OCI-LY7 (cell line): ENCODE results near the gene PTPRM.

ENCODE experiments used
- CTCF ChIP-seq: fragments of 200-600 bp; sonication (generic); conservative IDR thresholded peaks from 2 replicates; pipeline ENCODE4 v1.5.1; 2014; ENCODE audit warnings: mild to moderate bottlenecking, antibody characterized with exemption, low read length, moderate library complexity, mixed read lengths
- EZH2phosphoT487 ChIP-seq: fragments of 200-600 bp; sonication (generic); IDR thresholded peaks from 2 replicates; pipeline ENCODE4 v1.6.1; 2018; ENCODE audit warnings: low read depth, borderline replicate concordance, mild to moderate bottlenecking, mixed run types, antibody characterized with exemption, low read length, moderate library complexity, mixed read lengths

DNA sequence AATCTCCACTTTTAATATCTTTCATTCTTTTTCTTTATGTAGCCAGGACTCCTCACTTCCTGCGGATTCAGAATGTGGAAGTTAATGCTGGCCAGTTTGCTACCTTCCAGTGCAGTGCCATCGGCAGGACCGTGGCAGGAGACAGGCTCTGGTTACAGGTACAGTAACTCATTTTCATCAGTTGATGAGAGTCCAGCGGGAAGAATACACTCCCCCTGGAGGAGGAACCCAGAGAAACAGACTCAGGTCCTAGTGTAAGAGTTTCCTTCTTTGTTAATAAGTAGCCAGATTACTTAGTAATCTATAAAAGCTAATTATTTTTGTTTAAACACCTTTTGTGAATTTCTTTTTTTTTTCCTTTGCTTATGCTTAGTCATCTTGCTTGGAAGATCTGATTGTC, 359.4 kb downstream of the PTPRM start:
- TF ChIP-seq CTCF = 0 out of 2 replicates have a peak, but pooled peaks have one; percentile 14
- no peak for TF ChIP-seq EZH2phosphoT487
